ENCODE measurements around the gene HAAO.

DNA sequence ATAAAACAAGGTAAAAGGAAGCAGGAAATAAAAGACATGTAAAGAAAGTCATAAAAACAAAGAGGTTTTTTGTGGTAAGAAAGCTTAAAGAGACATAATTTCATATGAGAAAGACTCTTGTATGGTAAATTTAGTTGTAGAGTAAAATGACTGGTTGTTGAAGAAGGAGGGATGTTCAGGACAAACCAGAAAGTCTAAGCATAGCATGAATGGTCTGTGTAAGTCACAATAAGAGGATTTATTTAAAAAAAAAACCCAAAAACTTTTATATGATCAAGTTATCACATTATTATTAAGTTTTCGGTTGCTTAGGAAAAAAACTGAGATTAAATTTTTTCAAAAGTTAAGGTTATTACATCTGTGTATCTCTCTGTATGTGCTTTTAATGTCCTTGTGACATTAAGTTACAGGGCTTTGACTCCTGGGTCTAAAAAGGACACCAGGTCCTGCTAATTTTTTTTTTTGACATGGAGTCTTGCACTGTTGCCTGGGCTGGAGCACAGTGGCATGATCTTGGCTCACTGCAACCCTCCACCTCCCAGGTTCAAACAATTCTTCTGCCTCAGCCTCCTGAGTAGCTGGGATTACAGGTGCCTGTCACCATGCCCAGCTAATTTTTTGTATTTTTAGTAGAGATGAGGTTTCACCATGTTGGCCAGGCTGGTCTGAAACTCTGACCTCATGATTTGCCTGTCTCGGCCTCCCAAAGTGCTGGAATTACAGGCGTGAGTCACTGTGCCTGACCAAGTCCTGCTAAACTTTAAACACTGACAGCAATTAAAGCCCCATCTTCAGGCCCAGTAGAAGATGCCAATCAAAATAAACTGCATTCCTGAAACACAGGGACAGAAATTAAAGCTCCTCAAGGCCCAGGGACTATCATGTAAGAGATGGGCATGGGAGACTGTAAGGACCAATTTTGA lies 14.2 kb downstream of the HAAO start:
- TF ChIP-seq POLR2A (IDR thresholded peaks at IDR 0.05), result no peak
- TF ChIP-seq, protein P1, sequence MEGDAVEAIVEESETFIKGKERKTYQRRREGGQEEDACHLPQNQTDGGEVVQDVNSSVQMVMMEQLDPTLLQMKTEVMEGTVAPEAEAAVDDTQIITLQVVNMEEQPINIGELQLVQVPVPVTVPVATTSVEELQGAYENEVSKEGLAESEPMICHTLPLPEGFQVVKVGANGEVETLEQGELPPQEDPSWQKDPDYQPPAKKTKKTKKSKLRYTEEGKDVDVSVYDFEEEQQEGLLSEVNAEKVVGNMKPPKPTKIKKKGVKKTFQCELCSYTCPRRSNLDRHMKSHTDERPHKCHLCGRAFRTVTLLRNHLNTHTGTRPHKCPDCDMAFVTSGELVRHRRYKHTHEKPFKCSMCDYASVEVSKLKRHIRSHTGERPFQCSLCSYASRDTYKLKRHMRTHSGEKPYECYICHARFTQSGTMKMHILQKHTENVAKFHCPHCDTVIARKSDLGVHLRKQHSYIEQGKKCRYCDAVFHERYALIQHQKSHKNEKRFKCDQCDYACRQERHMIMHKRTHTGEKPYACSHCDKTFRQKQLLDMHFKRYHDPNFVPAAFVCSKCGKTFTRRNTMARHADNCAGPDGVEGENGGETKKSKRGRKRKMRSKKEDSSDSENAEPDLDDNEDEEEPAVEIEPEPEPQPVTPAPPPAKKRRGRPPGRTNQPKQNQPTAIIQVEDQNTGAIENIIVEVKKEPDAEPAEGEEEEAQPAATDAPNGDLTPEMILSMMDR (IDR thresholded peaks at IDR 0.05), result no peak
